ENCODE data around the gene DECR2. TPM values are rescaled to one million over a fixed set of nuclear protein-coding genes. Genes with fewer than 3 reads are reported as not detected.

DECR2 gene
- total and polyA plus RNA-seq, 2 of the 13 experiments (the other 11 are each of a cell fraction or from before 2014, with no cell fraction given): 36.3 to 44.6 TPM

GRCh38 chr16:360698-361336 lies 40.9 kb upstream of the DECR2 start (continued):
- TF ChIP-seq PHF21A (CRISPR knock-in tag; IDR thresholded peaks at IDR 0.05) (0 out of 2 replicates have a peak, but pooled peaks have one; percentile 4), ZC3H4 (CRISPR knock-in tag; IDR thresholded peaks at IDR 0.05; ENCODE audit: borderline replicate concordance) (no peak), PBX3 (CRISPR knock-in tag; IDR thresholded peaks at IDR 0.05; ENCODE audit: borderline replicate concordance) (no peak), SRSF9 (IDR thresholded peaks at IDR 0.05; ENCODE audit: borderline replicate concordance, insufficient read depth, low read depth, low read length, poor library complexity, severe bottlenecking) (no peak), ZBTB4 (CRISPR knock-in tag; IDR thresholded peaks at IDR 0.05; ENCODE audit: borderline replicate concordance) (peak; percentile 66; the same call in 1 of the 2 replicates), SPEN (CRISPR knock-in tag; IDR thresholded peaks at IDR 0.05; ENCODE audit: low read depth) (peak; percentile 12; the same call in 1 of the 2 replicates), KDM5B (CRISPR knock-in tag; IDR thresholded peaks at IDR 0.05; ENCODE audit: borderline replicate concordance) (peak; percentile 12; the same call in 1 of the 2 replicates), TFE3 (CRISPR knock-in tag; IDR thresholded peaks at IDR 0.05) (no peak), ZNF691 (CRISPR knock-in tag; IDR thresholded peaks at IDR 0.05; ENCODE audit: borderline replicate concordance, low read depth) (no peak), BATF2 (CRISPR knock-in tag; IDR thresholded peaks at IDR 0.05) (0 out of 2 replicates have a peak, but pooled peaks have one; percentile 12), ZNF768 (CRISPR knock-in tag; IDR thresholded peaks at IDR 0.05) (0 out of 2 replicates have a peak, but pooled peaks have one; percentile 3), RELA (CRISPR knock-in tag; IDR thresholded peaks at IDR 0.05) (no peak), SNAPC2 (CRISPR knock-in tag; IDR thresholded peaks at IDR 0.05) (no peak), SP5 (CRISPR knock-in tag; IDR thresholded peaks at IDR 0.05; ENCODE audit: borderline replicate concordance, low read depth) (no peak), TARDBP (CRISPR knock-in tag; IDR thresholded peaks at IDR 0.05) (peak; percentile 17; the same call in 1 of the 2 replicates), ZSCAN22 (CRISPR knock-in tag; IDR thresholded peaks at IDR 0.05) (no peak), MEF2D (CRISPR knock-in tag; IDR thresholded peaks at IDR 0.05) (0 out of 2 replicates have a peak, but pooled peaks have one; percentile 4), PLSCR1 (CRISPR knock-in tag; IDR thresholded peaks at IDR 0.05; ENCODE audit: borderline replicate concordance) (0 out of 2 replicates have a peak, but pooled peaks have one; percentile 15), HOXA3 (CRISPR knock-in tag; IDR thresholded peaks at IDR 0.05) (peak; percentile 8; the same call in 1 of the 2 replicates), TEAD3 (CRISPR knock-in tag; optimal IDR thresholded peaks at IDR 0.05; ENCODE audit: borderline replicate concordance) (peak; percentile 23), ZNF562 (CRISPR knock-in tag; IDR thresholded peaks at IDR 0.05; ENCODE audit: borderline replicate concordance) (no peak)

All from HepG2 (cell line).